IPS DF 4.7 (cell line): Measurements from ENCODE around the gene FYB1.

Experiments used
- DNase-seq: peaks from one replicate; pipeline ENCODE4 v3.0.0-alpha.2; 2013; ENCODE audit warnings: low spot score; ENCODE audit errors: extremely low read depth

The FYB1 gene

DNA sequence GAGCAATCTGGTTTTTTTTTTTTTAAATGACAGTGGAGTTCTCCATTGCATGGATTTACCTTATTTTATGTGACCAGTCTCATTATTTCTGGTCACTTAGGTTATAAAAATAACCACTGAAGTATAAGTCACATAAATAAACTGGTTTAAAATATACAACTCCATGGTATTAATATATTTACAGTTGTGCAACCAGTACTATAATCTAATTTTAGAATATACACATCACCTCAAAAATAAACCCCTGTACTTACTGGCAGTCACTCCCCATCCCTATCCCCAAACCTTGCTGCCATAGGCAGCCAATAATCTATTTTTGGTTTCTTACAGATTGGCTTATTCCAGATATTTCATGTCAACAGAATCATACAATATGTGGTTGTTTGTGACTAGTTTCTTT is 57.8 kb downstream of the FYB1 start:
- DNase-seq: no peak

DNA sequence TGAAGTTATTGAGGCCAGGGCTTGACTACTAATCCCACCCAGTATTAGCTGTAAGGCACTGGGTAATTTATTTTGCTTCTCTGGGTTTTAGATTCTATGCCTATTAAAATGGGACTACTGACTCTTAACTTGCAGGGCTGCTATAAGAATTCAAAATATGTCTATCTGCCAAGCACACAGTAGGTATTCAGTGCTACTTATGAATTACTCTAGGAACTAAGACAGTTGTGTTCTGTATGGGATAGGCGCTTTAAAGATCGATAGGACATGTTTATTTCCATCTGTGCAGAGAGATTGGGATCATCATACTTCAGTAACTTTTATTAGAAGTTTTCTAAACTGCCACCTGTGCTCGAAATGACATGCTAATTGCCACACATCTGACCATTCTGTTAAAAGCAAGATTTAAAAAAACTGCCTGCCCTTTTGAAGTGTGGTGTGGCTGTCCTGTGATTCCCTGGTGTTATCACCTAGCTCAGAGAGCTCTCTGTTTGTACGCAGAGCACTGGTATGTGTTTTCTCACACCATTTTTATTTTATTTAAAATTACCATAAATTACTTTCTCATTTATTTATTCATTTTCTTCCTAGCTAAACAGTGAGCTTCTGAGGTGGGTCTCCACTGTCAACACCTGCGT is 58.7 kb downstream of the FYB1 start:
- no peak for DNase-seq

DNA sequence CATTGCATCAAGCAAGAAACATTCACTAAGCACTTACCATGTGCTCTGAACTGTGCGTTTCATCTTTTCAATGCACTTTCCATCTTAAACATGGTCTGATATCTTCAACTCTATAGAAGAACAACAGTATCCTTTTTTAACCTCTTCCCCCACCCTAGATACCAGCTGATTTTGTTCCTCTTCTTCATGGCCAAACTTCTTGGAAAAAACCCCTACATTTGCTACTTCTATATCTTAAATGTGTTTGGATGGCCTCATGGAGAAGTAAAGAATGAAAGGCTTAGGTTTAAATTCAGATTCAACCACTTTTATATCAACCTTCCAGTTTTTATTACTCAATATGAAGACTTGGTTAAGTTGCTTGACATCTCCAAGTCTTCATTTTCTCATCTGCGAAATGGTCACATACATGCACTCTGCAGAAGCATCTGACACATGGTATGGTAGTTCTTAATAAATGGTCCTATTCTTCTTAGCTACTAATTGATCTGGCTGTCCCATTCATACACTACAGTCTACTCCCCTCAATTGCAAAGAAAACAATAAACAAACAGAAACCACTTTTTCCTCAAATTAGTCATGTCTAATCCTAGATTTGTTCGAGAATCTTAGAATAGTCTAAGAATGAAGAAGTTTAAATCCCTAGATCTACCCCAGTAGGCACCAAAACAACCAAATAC is 59.4 kb downstream of the FYB1 start:
- DNase-seq: no peak

DNA sequence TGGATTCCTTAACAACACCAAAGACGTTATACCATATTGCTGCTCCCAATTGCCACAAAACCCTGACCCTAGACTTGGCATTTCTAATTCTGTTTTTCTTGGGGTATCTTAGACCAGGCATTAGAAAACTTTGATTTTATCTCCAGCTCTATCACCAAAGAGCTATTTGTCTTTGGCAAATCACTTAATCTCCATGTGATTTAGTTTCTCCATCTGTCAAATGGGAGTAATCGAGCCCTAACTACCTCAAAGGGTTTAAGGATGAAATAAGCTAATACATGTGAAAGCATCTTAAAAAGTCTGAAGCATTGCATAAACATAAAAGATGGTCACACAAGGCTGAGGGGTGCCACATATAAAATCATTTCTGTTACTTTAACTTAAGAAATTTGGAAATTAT is 60.6 kb downstream of the FYB1 start:
- DNase-seq: no peak

DNA sequence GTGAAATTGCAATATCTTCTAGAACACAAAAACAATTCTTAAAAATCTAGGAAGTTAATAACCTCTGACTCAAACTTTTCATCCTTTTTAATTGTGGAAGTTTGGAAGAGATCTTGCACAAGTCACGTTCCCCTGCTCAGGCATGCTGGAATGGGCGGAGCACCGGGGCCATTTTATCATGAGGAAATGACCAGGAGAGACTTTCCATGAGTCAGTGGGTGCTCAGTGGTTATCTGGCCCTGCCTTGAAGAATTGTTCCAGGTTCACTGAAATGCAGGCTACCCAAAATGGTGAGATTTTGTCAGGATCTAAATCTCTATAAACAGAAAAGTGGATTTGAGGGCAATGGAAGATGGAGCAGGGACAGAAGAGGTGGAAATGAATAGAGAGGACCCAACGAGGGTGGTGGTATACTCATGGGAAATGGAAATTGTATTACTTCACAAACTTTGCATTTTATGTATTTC is 61.2 kb downstream of the FYB1 start:
- DNase-seq: no peak

DNA sequence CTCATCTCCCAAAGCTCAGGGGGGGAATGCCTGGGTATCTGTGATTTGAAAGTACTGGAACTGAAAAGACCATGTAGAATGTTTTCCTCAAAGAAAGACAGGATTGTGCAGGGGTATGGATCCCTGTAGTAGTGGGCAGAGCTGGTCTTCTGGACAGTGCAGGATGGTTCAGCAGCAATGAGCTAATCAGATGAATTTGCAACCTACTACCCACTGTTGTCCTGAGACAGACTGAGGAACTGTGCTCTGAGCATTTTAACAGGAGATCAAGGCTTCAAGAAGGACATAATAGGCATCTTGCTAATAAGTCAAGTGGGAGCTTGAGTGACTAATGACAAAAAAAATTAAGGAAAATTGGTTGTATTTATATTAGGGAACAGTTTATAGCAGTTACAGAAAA is 61.7 kb downstream of the FYB1 start:
- no peak for DNase-seq

DNA sequence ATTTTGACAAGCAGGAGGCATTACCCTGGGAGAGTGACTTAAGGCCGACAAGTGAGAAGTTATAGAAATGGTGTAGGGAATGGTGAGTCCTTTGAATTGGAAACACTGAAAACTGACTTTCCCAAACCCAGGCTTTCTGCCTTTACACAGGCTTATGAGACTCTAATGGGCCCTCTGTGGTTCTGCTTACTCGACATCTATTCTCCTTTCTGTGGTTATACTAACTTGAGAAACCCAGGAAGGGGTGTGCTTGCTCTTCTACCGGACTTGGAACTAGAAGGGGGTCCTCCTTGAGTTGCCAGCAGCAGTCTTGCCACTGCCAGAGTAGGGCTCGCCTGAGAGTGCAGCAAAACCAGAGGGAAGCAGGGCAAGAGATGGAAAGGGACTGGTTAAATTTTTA is 63.3 kb downstream of the FYB1 start:
- DNase-seq: no peak

DNA sequence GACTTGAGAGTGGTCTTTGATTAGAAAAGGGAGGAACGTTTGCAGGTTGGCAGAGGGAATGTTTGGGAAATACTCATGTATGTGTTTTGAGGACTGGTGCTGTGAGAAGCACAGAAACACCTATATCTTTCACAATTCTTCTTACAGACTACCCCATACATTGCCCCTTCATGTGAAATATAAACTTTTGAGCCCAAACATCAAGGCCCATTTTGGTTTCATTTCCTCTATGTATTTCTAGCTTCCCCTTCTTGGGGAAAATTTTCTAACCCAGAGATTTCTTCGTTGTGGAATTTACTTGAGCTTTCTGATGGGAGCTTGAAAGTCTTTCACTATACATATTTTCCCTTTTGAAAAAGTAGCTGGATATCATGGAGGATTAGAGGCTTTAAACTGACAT is 67.6 kb downstream of the FYB1 start:
- DNase-seq: no peak

DNA sequence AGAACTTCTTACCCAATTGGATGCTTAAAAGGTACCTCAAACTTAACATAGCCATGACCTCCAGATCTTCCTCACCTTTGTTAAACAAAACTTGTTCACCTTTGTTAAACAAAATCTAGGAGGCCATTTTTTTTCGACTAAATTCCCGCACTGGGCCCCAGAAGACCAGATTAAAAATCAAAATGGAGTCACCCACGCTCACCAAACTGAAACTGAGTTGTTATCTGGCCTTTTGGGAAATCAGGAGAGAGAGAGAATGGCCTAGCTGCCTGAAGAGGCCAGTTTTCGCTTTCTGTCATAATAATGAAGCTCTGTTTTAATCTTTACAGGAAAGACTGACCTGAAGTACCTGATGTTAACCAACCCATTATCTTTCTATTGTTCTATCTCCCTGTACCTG is 69.4 kb downstream of the FYB1 start:
- no peak for DNase-seq

DNA sequence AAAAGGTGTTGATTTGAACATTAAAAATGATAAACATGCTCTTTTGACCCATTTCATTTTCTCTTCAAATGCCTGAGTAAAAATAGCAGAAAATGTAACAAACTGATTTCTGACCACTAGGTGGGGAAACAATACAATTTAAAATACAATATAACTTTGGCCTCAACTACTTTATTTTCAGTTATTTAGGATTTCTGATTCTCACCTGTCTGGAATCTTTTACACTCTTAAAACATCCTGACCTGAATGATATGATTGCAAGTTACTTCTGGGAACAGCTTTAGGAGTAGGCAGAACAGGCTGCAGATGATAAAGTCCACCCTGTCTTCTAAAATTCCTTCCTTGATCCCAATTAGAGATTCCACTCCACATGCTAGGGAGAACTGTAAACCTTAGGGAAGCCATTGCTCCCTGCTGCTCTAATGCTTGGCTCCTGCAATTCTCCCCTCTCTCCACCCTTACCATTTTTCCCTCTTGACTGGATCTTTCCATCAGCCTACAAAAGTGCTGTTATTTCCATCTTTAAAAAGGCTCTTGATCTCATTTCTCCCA is 70.3 kb downstream of the FYB1 start:
- DNase-seq: no peak

DNA sequence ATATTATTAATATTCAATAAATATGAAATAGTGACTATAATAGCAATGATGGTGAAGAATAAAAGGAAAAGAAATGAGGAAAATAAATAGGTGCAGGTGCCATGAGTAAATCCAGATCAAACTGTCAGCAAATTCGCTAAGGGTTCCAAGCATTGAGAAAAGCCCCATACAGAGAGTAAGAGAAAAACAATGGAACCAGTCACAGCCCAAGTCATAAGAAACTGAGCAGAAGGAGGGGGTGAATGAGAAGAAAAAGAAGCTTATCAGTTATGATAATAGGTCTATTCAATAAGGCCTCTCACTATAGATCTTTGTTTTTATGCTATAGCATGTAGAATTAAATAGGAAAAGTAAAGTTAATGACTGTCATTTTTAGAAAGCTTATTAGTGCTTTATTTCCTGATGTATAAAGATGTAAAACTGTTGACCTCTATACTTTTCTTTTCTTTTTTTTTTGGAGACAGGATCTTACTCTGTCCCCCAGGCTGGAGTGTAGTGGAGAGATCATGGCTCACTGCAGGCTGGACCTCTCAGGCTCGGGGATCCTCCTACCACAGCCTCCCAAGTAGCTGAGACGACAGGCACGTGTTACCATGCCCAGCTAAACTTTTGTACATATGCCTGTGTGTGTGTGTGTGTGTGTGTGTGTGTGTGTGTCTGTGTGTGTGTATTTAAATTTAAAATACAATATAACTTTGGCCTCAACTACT is 72.4 kb downstream of the FYB1 start:
- no peak for DNase-seq

DNA sequence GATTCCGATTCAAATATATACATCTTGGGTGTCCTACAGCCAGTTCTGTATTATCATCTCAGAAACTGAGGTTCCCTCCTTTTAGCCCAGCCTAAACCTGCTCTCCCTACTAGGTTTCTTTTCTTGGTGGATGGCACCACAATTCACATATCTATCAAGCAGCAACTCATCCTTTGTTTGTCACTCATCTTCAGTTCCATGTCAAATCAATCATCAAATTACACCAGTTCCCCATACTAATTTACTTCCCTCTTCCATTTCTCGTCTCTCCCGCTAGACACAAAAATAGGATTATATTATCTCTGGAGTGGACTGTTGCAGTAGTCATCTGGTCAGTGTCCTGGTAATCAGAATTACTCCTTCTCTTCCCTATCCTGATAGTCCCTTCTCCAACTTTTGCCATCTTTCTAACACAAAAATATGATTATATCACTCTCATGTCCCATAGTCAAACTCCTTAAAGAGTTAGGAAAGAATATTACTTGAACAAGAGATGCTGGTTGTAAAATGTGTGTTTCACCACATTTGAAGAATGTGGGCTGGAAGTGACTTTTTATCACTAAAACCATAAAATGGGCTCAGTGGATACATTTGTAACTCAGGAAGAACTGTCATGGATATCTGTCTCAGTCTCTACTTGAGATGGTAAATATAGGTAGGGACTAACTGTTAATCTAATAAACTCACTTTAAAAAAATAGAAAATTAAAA is 76.1 kb downstream of the FYB1 start:
- DNase-seq: no peak

DNA sequence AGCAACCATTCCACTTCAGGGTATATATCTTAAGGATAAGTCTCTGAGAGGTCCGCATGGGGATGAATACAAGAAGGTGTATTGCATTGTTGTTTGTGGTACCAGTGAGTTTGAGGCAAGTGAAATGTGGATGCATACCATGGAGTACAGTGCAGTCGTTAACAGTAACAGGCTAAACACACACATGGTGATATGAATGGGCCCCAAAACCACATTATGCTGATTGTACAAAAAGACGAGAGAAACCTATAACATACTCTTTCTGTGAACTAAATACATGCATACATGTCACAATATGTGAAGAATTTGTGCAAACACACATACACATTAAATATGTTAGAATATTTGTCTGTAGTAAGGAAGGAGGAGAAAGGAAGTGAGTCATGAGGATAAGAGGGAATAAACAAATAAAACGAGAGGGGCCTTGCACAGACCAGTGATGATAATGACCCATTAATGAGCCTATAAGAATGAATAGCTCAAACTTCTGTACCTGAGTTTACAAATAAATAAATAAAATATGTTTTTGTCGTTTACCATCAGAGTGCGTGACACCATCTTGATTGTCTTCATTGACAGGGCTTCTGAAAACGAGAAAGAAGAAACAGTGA is 78.7 kb downstream of the FYB1 start:
- DNase-seq: no peak

DNA sequence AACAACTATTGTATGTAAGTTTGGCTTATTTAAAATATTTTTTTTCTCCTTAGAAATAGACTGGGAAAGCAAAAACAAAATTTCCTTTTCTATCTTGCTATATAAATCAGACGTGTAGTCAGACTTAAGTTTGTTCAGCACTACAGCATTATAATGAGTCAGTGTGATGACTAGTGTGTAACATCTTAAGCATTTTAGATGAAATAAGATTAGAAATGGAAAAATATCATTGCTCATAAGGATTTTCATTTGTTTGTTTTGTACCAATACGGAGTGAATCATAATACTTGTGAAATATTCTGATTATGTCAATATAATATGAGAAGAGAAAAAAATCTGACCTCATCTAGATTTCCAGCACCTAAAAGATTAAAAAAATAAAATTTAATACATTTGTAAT is 80.5 kb downstream of the FYB1 start:
- DNase-seq: no peak

DNA sequence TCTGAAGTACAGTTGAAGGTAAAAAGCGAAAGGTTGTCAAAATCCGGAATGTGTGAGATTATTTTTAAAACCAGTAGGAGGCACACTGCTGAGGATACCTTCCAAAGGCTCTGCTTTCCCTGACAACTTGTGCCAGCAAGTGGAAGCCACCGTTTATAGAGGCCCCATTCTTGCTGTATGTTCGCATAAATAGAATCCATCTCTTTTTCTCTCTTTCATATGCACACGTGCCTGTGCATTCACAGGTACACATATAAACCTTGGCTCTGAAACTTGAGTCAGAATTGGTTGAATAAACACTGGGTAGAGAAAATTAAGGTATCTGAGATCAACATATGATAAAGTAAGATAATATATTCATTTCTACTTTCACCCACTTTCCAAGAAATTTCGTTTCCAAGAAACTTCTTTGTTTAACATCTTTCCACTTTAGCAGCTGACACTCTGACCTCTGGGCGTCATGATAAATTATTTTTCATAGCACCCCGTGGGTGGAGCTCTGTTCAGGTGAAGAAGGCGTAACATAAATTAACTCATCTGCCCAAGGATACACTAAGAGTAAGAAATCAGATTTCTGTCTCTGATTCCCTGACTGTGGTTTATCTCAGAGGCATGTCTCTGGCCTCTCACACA is 81.4 kb downstream of the FYB1 start:
- DNase-seq: no peak

DNA sequence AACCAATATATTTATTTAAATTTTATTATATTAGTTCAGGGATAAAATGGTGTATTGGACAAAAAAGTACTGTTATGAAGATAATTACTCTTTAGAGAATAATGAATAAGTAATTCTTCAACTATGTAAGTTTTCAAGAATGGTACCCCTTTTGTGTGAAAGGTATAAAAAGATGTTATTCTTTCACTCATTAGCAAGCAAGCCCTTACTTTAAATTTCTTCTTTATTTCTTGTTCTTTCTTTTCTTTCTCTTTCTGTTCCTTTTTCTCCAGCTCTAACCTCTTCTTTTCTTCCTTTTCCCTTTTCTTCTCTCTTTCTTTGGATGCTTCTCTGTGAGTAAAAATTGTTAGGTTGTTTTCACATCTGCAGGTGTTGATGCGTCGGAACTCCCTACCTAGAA is 82.0 kb downstream of the FYB1 start:
- DNase-seq: no peak

DNA sequence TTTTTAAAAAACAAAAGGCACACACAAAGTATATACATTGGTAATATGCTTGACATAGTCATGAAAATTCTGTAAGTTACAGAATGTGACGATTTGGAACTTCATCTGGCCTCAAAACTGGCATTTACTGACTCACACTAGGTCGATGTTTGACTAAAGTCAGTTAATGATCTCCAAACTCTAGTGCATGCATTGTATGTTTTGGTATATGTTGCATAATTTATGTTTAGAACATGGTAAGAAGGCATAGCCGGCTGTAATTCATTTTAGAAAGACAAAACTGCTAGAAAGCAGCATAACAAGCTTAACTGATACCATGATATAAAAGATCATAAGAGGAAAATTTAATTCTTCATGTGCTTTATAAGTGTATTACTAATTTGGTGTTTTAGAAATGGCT is 86.6 kb downstream of the FYB1 start:
- DNase-seq: no peak

DNA sequence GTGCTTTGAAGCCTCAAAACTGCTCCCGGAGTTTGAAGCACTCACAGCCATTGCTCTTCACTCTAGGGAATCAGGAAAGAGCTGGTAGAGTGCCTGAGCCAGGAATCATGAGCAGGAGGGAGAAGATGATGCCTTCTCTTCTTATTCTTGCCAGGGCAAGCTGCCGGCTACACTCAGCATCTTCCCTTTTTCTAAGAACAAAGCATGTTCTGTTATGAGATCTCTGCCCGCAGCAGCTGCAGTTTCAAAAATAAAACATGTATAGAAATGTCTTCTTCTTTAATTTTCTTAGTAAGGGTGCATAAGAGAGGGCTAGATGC is 87.3 kb downstream of the FYB1 start:
- DNase-seq: no peak

DNA sequence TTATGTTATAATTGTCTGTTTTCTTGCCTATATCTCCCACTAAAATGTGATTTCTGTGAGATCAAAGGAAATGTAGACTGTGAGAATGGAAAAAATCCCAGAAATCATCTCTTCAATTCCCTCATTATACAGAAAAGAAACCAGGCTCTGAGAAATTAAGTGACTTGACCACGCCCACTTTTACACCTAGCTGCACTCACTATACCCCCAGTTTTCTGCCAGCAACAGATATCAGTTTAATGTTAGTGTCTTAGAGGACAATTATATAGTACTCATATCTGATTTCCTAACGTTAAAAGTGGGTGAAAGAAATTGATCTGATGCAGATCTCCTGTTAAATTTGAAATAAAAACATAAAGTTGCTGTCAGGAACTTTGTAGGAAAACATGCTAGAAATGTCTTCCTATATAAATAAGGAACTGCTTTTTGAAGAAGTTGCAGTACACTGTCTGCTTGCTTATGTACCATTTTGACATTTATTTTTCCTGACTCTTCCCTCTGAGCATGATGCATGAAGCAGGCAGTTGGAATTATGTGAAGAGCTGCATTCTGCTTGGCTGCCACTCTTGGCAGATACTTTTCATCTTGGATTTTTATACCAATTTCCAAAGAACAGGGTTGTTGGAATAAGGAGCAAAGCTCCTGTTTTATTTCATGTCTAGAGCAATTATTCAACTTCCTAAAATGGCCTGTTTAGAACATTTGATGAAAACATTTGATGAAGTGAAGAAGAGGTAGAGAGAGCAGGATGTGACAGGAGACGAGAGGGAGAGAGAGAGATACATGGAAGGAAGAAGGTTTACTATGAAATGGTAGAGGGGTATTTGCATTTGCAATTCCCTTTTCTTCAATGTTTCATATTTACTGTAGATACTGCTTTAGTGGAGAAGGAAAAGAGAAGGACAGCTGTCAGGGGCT is 87.9 kb downstream of the FYB1 start:
- DNase-seq: no peak

DNA sequence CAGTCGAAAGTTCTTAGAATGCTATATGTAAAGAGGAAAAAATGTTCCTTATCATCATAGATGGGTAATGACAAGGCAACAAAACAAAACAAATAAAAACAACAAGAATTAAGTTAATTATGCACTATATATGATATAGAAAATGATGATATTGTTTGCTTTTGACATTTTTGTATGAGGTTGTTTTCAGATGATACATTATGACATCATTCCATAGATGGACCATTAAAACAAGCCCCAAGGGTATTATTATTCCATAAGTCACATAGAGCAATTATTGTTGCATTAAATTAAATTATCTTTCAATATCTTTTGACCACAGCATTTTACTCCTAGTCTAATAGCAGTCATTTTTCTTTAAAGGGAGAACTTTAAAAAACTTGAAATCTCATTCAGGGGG is 88.6 kb downstream of the FYB1 start:
- DNase-seq: no peak
